GM21576 (cell line): ENCODE results near the gene HMGXB3.

Experiments used
- ATAC-seq: cut with Tn5 transposase; IDR thresholded peaks from one replicate; pipeline ENCODE4 v1.9.1; 2021; ENCODE audit warnings: mild to moderate bottlenecking, moderate library complexity; ENCODE audit not compliant: unreplicated experiment

HMGXB3 gene

GRCh38 chr5:150052226-150052955 is 51.9 kb downstream of the HMGXB3 start:
- no peak for ATAC-seq

GRCh38 chr5:150052956-150053712 is 52.6 kb downstream of the HMGXB3 start:
- ATAC-seq = no peak

DNA sequence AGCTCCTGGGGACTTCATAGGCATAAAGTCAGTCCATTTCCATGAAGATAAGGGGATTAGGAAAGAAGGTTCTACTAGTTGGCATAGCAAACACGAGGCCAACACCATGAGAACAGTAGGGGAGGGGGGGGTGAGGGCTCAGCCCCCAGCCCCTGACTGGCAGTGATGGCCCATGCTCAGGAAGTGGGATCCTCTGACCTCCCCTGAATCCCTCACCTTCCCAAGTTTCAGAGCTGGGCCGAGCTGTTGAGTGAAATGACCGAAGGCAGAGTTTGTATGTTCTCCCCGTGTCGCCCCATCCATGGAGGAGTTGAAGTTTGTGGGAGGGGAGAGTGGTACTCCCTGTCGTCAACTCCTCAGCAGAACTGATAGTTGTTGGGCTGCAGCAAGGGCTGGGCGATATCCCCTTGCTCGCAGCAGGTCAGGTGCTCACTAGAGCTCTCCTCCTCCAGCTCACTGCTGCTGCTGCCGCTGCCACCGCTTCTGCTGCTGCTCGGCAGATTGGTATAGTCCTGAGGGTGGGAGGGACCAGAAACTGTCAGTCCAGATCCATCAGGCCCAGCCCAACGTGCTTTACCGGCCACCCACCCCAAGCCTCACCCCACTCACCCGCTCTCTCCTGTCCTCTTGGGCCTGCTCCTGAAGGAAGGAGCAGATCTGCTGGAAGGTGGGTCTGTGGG is 53.3 kb downstream of the HMGXB3 start:
- ATAC-seq = no peak

- ATAC-seq = no peak
Observed at GRCh38 chr5:150054569-150054968, 54.0 kb downstream of the HMGXB3 start.

- ATAC-seq = no peak
Observed at GRCh38 chr5:150055326-150056074, 55.0 kb downstream of the HMGXB3 start.

DNA sequence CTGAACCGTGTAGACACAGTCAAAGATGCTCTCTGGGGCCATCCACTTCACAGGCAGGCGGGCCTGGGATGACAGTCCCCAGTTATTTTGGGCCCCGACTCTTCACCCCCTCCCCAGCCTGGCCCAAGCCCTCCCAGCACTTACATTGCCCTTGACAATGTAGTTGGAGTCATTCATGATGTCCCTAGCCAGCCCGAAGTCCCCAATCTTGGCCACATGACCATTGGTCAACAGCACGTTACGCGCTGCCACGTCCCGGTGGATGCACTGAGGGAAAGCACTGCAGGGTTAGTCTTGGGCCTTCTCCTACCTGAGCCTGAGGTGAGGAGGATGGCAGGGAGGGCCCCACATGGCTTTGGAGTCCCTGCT is 55.5 kb downstream of the HMGXB3 start:
- no peak for ATAC-seq

DNA sequence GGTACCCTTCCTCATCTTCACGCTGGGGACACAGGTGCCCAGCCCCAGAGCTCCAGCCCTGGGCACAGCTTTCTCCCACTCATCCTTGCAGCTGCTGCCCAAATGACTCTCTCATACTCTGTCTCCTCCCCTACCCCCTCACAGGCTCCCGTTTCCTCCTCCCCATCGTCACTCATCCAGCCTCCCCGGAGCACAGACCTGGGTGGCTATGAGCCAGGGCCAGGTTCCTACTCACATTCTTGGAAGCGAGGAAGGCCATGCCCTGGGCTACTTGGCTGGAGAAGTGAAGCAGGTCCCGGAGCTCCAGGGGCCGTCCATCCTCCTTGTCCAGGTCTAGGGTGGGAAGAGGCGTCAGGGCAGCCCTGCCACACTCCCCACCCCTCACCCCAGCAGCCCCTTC is 56.5 kb downstream of the HMGXB3 start:
- no peak for ATAC-seq

DNA sequence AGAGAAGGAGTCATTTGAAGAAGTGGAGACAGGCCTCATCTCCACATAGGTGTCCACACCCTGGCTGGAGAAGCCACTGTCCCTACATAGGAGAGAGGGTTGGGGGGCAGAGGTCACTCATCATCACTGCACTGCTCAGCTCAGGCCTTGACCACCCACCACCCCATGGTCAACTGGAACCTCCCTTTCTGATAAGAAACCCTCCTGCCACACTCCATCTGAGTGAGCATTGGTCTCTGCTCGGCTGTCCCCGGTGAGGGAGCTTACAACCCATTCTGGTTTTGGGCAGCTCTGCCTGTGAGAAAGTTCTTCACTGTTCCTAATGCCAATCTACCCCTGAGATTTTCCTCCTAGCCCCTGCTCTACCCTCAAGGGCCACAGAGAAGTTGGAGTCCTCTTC is 57.0 kb downstream of the HMGXB3 start:
- ATAC-seq = no peak

- ATAC-seq = no peak
Observed at GRCh38 chr5:150057996-150058395, 57.5 kb downstream of the HMGXB3 start.

DNA sequence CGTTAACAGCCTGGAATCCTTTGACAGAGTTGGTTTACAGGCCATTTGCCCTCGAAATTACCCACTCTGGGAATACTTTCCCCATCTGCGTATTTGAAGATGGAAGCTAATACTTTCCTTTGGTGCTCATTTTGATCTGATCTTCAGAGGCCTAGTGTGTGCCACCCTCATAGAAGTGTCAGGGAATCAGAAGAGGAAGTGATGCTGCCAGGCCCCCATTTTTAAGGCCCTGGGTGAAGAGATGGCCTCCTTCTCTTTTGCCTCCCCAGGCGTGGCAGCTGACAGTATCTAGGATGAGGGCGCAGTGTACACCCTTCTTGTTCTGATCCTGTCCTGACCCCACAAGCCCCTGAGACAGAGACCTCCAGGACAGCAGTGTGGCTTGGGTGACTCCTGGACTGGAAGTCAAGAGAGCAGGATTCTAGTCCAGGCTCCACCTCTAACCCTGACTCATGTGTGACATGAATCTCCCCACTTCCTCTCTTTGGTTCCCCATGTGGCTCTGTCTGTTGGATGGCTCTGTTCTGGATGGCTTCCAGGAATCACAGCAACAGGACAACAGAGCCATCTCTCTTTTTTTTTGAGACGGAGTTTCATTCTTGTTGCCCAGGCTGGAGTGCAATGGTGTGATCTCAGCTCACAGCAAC is 58.1 kb downstream of the HMGXB3 start:
- ATAC-seq = no peak

GRCh38 chr5:150059623-150060022 is 59.1 kb downstream of the HMGXB3 start:
- no peak for ATAC-seq

GRCh38 chr5:150060471-150060870 is 59.9 kb downstream of the HMGXB3 start:
- no peak for ATAC-seq

GRCh38 chr5:150061538-150061995 is 61.0 kb downstream of the HMGXB3 start:
- ATAC-seq = no peak

DNA sequence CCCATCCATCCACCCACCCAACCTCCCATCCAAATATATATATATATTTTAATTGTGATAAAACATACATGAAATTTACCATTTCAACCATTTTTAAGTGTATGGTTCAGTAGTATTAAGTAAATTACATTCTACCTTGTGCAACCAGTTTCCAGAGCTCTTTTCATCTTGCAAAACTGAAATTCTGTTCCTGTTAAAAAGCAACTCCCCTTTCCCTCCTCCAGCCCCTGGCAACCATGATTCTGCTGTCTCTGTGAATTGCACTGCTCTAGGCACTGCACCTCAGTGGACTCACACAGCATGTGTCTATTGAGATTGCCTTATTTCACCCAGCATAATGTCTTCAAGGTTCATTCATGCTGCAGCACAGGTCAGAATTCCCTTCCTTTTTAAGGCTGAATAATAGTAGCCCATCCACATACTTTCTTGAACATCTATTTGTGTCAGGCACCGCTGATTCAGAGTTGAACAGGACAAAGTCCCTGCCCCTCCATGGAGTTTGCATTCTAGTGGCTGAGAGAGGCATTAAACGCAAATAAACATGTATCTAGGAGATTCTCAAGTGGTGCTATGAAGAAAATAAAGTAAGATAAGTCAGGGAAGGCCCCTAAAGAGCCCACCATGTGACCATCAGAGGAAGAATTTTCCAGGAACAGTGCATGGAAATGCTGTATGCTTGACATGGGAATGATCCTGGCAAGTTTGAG is 61.8 kb downstream of the HMGXB3 start:
- no peak for ATAC-seq

DNA sequence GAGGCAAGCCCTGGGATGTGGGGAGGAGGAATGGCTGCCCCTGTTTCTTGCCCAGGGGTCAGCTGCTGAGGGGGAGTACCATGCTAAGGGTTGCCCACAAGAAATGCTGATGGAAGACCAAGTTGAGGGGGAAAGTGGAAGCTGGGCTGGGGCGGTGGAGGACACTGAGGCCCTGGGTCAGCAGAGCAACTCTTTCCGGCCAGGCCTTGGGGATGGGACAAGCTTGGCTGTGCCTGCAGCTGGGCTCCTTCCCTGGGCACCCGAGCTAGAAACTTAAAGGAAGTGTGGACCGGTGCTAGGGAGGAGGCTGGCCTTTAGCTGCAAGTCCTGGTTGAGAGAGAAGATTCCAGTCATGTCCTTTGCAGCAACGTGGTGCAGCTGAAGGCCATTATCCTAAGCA is 63.1 kb downstream of the HMGXB3 start:
- ATAC-seq = no peak

GRCh38 chr5:150064681-150065220 is 64.2 kb downstream of the HMGXB3 start:
- ATAC-seq = no peak

DNA sequence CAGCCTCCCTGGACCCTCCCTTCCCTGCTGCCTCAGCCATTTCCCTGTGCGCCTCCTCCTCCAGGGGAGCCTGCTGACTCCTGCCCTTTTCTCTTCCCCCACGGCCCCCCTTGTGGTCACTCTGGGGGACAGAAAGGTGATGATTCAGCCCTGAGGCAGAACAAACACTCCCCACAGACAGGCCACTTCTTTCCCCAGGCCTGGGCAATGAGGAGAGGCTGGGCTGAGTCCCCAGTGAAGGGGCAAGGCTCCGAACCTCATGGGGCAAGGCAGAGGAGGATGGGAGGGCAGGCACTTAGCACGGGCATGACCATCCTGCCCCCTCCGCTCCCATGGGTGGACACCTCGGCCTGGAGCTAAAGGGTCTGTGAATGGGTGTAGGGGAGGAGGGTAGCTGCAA is 64.8 kb downstream of the HMGXB3 start:
- no peak for ATAC-seq

- no peak for ATAC-seq
Observed at GRCh38 chr5:150065886-150066285, 65.3 kb downstream of the HMGXB3 start.

- no peak for ATAC-seq
Observed at GRCh38 chr5:150066436-150066835, 65.9 kb downstream of the HMGXB3 start.

- no peak for ATAC-seq
Observed at GRCh38 chr5:150066901-150067396, 66.4 kb downstream of the HMGXB3 start.
